HG03378 (cell line): ENCODE measurements around the gene OR1J4.
"Not testable (repeated sequence)": the region's sequence is repeated elsewhere in the genome, so short reads cannot be mapped to it uniquely, and the experiment has no call there.

Experiments used
- ATAC-seq: cut with Tn5 transposase; IDR thresholded peaks from one replicate; pipeline ENCODE4 v1.9.1; 2021; ENCODE audit warnings: mild to moderate bottlenecking, moderate library complexity; ENCODE audit not compliant: unreplicated experiment

The OR1J4 gene

GRCh38 chr9:122518841-122519240 is at the start of gene OR1J4:
Gene OR1J4 (plus strand): TSS chr9:122519141. CDS start chr9:122519141, 0 bp downstream.
- ATAC-seq, result no peak

DNA sequence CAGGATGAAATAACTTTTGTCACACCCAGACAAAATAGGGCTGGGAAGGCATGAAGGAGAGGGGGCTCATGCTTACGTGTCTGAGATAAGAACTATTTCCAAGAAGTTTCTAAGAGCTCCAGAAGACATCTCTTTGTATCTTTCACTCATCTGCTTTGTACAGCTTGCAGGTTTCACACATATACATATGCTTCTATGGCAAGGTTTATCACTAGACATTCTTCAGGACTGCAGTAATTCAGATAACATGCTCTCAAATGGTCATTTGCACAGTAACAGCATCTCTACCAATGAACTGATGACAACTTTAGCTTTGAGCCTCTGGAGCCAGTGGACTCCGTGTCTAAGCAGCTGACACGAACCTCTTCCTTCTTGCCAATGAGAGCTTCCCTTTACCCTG is 44.4 kb upstream of the OR1J4 start:
- ATAC-seq, result no peak

GRCh38 chr9:122475717-122476116 is 43.2 kb upstream of the OR1J4 start:
- no peak for ATAC-seq

- no peak for ATAC-seq
Measured at GRCh38 chr9:122477346-122477745, 41.6 kb upstream of the OR1J4 start.

- no peak for ATAC-seq
Measured at GRCh38 chr9:122477826-122478225, 41.1 kb upstream of the OR1J4 start, which contains the start of gene OR1J1. Gene OR1J1 (minus strand): TSS chr9:122477926. CDS start chr9:122477926, 0 bp downstream.

- ATAC-seq, result no peak
Measured at GRCh38 chr9:122479062-122479461, 39.9 kb upstream of the OR1J4 start.

- ATAC-seq, result no peak
Measured at GRCh38 chr9:122498883-122499288, 20.1 kb upstream of the OR1J4 start.

DNA sequence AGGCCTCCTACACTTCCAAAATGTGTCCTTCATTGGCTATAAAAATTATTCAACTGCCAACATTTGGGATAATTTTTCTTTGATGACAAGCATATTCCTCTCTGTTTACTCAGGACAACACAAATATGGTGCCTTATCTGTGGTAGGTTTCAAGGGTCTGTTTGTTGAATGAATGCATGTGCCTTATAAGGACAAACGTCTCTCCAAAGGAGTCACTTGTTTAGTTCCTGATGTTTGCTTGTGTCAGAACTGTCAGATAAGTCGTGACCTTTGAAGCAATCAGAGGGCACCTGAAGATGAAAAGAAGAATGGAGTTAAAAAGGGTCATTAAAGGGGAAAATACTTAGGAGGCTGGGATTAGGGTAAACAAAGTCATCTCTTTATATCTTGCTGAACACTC is 12.0 kb upstream of the OR1J4 start:
- ATAC-seq, result no peak

DNA sequence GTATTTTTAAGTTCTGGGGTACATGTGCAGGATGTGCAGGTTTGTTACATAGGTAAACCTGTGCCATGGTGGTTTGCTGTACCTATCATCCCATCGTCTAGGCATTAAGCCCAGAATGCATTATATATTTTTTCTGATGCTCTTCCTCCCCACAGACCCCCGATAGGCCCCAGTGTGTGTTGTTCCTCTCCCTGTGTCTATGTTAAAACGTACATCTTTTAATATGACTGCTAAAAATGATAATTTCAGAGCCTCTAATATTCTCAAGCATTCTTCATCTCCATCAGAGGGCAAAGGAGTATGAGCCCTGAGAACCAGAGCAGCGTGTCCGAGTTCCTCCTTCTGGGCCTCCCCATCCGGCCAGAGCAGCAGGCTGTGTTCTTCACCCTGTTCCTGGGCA is 8.4 kb upstream of the OR1J4 start, which contains the start of gene OR1J2:
Gene OR1J2, plus strand, starts transcription at position 301 of the 400 bp plus-strand sequence. Its CDS starts 0 bp downstream, at position 301.
- no peak for ATAC-seq

DNA sequence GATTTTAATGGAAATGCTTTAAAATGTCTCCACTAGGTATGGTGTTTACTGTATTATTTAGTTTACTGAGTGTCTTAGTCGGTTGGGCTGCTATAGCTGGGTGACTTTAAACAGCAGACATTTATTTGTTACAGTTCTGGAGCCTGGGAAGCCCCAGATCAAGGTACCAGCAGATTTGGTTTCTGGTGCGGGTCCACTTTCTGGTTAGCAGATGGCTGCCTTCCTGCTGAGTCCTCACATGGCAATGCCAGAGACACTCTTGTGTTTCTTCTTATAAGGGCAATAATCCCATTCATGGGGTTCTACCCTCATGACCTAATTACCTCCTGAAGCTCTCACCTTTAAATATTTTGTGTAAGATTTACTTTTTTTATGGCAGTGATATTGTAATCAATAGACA is 715 bp upstream of the OR1J4 start:
- ATAC-seq, result no peak

GRCh38 chr9:122519376-122519775 is 435 bp downstream of the OR1J4 start:
- ATAC-seq, result no peak

- no peak for ATAC-seq
Measured at GRCh38 chr9:122526602-122527001, 7.7 kb downstream of the OR1J4 start.

DNA sequence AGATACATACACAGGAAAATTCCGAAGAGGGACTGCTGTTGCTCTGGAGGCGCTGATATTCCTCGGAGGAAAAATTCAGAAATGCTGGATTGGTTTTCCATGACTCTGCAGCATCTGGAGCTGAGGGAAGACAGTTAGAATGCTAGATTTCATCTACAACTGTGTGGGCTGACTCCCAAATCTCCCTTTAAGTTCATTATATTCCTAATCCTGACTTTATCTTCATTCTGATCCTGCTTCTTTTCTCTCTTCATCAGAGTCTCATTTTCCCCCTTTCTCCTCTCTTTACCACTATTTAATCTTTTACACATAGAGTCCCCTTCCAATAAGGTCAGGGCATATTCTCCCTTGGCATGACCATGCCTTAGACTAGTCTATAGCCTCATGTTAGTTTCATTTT is 8.3 kb downstream of the OR1J4 start, which contains the start of gene OR1N1:
Gene OR1N1, minus strand, starts transcription at position 101 of the 400 bp plus-strand sequence. Its CDS starts 0 bp downstream, at position 101.
- no peak for ATAC-seq

DNA sequence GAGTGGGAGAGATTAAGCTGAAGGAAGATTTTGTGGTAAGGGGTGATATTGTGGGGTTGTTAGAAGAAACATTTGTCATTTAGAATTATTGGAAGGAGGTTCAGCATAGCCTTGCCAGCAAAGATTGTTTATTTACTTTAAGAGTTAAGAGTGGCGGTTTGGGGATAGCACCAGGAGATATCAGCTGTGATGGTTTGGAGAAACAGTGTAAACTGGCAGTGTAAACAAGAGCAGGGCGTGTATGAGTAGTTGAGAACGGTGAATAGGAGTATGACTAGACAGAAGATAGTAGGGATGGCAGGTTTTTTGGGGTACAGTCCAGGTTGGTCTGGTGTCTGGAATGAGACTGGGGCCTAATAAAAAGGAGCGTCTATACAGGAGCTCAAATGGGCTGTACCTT is 12.2 kb downstream of the OR1J4 start:
- not testable (repeated sequence) for ATAC-seq

DNA sequence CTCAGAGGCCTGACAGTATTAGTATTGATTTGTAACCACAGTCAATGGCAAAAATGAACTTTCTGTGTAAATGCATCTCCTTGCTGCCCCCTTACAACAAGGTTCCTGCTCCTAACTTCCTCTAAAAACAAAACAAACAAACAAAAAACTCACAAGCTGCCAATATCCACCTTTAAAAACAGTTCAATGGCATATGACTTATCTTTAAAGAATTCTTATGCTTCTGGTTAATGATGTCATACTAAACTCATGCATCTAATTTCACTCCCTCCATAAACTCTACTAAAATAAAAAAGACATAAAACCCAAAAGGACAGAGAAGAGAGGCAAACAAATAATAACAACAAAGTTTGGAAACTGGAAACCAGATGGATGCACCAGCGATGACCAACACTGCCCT is 17.2 kb downstream of the OR1J4 start:
- no peak for ATAC-seq

DNA sequence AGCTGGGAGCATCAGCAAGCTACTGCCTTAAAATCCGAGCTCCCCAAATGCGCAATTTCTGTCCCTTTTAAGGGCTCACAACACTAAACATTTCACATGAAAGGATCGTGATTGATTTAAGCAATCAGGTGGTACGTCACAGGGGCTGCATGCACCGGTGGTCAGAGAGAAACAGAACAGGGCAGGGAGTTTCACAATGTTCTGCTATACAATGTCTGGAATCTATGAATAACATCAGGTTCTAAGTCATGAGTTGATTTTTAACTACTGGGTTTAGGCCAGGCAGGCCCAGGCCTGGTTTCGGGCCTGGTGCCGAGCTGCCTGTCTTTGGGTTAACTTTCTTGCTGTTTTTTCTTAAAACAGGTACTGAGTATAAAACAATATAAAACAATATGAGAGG is 18.1 kb downstream of the OR1J4 start:
- not testable (repeated sequence) for ATAC-seq

- ATAC-seq, result no peak
Measured at GRCh38 chr9:122538757-122539156, 19.8 kb downstream of the OR1J4 start.

DNA sequence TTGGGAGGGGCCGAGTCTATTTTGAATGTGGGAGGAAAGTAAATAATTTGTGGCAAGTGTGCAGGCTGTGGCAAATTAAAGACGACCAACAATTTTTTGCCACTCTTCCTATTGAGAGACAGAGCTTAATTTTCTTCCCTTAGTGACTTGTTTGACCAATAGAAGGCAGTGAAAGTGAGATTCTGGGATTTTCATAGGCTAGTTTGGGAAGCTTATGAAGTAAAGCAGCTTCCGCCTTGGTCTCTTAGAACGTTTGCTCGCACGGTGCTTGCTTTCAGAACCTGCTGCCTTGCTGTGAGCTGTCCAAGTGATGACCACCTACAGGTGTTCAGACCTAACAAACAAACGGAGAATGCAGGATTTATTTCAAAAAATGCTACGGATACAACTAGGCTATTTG is 27.3 kb downstream of the OR1J4 start:
- ATAC-seq, result no peak

DNA sequence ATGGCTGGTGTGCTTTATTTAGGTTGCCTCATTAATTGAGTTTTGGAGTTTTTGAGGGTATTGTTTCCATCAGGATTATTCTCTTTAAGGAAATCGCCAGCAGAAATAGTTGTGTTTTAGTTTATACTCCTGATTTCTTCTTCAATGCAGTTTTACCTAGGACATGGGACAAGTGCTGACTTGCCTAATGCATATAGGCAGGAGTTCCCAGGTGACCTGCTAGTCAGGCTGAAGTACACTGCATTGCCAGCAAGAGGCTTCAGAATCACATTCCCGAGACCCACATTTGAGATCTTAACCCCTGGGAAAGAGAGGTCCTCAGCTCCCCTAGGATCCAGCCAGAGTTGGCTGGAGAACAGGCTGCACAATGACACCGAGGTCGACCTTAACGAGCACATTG is 32.4 kb downstream of the OR1J4 start:
- no peak for ATAC-seq

GRCh38 chr9:122552812-122553211 is 33.9 kb downstream of the OR1J4 start, which contains the start of gene OR1N2:
Gene OR1N2 (plus strand): TSS chr9:122553112. CDS start chr9:122553212, 100 bp downstream.
- no peak for ATAC-seq

DNA sequence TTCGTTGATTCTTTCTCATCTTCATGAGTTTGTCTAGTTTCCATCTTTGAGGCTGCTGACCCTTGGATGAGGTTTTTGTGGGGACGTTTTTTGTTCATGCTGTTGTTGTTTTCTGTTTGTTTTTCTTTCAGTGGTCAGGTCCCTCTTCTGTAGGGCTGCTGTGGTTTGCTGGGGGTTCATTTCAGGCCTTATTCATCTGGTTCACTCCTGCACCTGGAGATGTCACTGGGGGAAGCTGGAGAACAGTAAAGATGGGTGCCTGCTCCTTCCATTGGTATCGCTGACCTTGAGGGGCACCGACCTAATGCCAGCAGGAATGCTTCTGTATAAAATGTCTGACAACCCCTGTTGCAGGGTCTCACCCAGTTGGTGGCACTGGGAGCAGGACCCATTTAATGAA is 42.5 kb downstream of the OR1J4 start:
- no peak for ATAC-seq

DNA sequence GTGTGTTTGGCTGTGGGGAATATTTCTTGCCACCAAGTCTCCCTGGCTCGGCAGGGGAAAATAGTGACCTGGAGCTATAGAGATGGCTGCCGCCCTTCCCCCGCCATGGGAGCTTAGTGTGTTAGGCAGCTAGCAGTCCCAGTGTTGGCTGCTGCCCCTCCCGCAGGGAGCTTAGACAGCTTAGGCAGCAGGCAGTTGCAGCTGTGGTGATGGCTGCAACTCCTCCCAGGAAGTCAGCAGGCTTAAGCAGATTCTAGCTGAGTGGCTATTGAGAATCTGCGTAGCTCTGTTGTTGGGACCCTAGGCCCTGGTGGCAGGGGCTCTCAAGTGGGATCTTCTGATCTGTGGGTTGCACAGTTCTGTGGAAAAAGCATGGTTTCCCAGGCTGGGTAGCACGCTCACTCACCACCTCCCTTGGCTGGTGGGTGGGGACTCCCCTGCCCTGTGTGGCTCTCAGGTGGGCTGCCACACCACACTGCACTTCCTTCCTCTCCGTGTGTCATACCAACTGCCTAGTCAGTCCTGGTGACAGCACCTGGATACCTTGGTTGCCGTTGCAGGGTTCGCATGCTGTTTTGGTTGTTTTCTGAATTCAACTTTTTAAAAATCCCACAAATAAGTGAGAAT is 43.3 kb downstream of the OR1J4 start:
- ATAC-seq, result no peak

GRCh38 chr9:122567901-122568300 is 49.0 kb downstream of the OR1J4 start:
- no peak for ATAC-seq
